RKO (cell line): ENCODE data around the gene CDPF1.

Experiments used
- DNase-seq: peaks from one replicate; pipeline ENCODE4 v3.0.0-alpha.2; 2016; ENCODE audit warnings: low spot score

CDPF1 gene

GRCh38 chr22:46256358-46256958, 6.4 kb upstream of the CDPF1 start:
- peak; percentile 87 for DNase-seq

GRCh38 chr22:46251816-46252380, 1.8 kb upstream of the CDPF1 start:
- peak; percentile 32 for DNase-seq

GRCh38 chr22:46251266-46251665, 1.2 kb upstream of the CDPF1 start:
- peak; percentile 62 for DNase-seq

- DNase-seq = peak; percentile 4
Observed at GRCh38 chr22:46250783-46251125, 661 bp upstream of the CDPF1 start.

- no peak for DNase-seq
Observed at GRCh38 chr22:46247443-46247975, 2.6 kb downstream of the CDPF1 start.

- DNase-seq = no peak
Observed at GRCh38 chr22:46246178-46246577, 3.9 kb downstream of the CDPF1 start.

- DNase-seq = no peak
Observed at GRCh38 chr22:46245511-46245910, 4.6 kb downstream of the CDPF1 start.

- no peak for DNase-seq
Observed at GRCh38 chr22:46244771-46245170, 5.3 kb downstream of the CDPF1 start.

GRCh38 chr22:46242076-46242475, 8.0 kb downstream of the CDPF1 start:
- no peak for DNase-seq

- no peak for DNase-seq
Observed at GRCh38 chr22:46241396-46242007, 8.6 kb downstream of the CDPF1 start.

GRCh38 chr22:46240907-46241306, 9.2 kb downstream of the CDPF1 start:
- no peak for DNase-seq

- no peak for DNase-seq
Observed at GRCh38 chr22:46240506-46240905, 9.6 kb downstream of the CDPF1 start.

GRCh38 chr22:46240073-46240472, 10.0 kb downstream of the CDPF1 start:
- no peak for DNase-seq

- no peak for DNase-seq
Observed at GRCh38 chr22:46239261-46240048, 10.6 kb downstream of the CDPF1 start.

- no peak for DNase-seq
Observed at GRCh38 chr22:46238541-46238940, 11.6 kb downstream of the CDPF1 start.

- no peak for DNase-seq
Observed at GRCh38 chr22:46237453-46238124, 12.5 kb downstream of the CDPF1 start.

GRCh38 chr22:46234969-46235368, 15.1 kb downstream of the CDPF1 start:
- DNase-seq = no peak

- DNase-seq = no peak
Observed at GRCh38 chr22:46233231-46233630, 16.9 kb downstream of the CDPF1 start.

- no peak for DNase-seq
Observed at GRCh38 chr22:46230262-46230901, 19.7 kb downstream of the CDPF1 start.

GRCh38 chr22:46229701-46230100, 20.4 kb downstream of the CDPF1 start:
- no peak for DNase-seq

GRCh38 chr22:46226577-46226976, 23.5 kb downstream of the CDPF1 start:
- no peak for DNase-seq

- no peak for DNase-seq
Observed at GRCh38 chr22:46225631-46226030, 24.5 kb downstream of the CDPF1 start.
